ENCODE results near the gene NAA15. TPM values are rescaled to one million over a fixed set of nuclear protein-coding genes. Genes with fewer than 3 reads are reported as not detected.

Gene NAA15
- polyA plus RNA-seq, 1 of the 3 experiments (the other 2 are of a cell fraction) = 7.1 TPM

DNA sequence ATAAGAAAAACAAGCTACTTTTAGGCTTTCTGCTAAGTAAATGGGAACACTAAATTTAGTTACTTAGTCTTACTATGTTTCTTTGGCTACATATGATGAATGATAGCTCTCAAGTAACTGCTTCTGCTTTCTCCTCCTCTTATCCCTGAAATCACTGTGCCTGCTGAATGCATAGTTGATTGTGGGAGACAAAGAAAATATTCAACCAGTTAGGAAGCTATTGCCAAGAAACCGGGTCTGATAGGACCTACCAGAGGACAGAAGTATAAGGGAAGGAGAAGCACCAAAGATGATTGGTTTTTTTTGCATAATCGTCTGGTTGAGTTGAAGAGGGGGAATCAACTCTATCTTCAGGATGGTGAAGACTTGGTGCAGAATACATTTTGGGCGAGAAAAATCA is 29.0 kb downstream of the NAA15 start:
- TF ChIP-seq SMC3 (IDR thresholded peaks at IDR 0.05; ENCODE audit: low read depth, low read length) (no peak), FOXJ3 (CRISPR knock-in tag; IDR thresholded peaks at IDR 0.05) (no peak), MEF2A (IDR thresholded peaks at IDR 0.05; ENCODE audit: borderline replicate concordance, low read depth) (no peak), YY1 (IDR thresholded peaks at IDR 0.05; ENCODE audit: low read depth) (no peak), RAD21 (IDR thresholded peaks at IDR 0.05; ENCODE audit: low read length) (no peak), FOXM1 (IDR thresholded peaks at IDR 0.05; ENCODE audit: low read depth) (no peak), JUND (IDR thresholded peaks at IDR 0.05) (no peak), GABPA (IDR thresholded peaks at IDR 0.05; ENCODE audit: low read depth) (no peak), NFIC (IDR thresholded peaks at IDR 0.05; ENCODE audit: borderline replicate concordance) (no peak), TEAD4 (IDR thresholded peaks at IDR 0.05; ENCODE audit: borderline replicate concordance, insufficient read depth) (no peak), SIN3A (IDR thresholded peaks at IDR 0.05; ENCODE audit: borderline replicate concordance, low read depth, low read length) (no peak), ELF1 (IDR thresholded peaks at IDR 0.05) (no peak), TCF12 (IDR thresholded peaks at IDR 0.05) (no peak), MXI1 (IDR thresholded peaks at IDR 0.05; ENCODE audit: low read depth, low read length) (no peak), FOSL2 (IDR thresholded peaks at IDR 0.05; ENCODE audit: borderline replicate concordance, low read depth) (no peak)
- TF ChIP-seq, protein P1, sequence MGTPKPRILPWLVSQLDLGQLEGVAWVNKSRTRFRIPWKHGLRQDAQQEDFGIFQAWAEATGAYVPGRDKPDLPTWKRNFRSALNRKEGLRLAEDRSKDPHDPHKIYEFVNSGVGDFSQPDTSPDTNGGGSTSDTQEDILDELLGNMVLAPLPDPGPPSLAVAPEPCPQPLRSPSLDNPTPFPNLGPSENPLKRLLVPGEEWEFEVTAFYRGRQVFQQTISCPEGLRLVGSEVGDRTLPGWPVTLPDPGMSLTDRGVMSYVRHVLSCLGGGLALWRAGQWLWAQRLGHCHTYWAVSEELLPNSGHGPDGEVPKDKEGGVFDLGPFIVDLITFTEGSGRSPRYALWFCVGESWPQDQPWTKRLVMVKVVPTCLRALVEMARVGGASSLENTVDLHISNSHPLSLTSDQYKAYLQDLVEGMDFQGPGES (IDR thresholded peaks at IDR 0.05; ENCODE audit: low read depth, low read length) = no peak
- TF ChIP-seq, protein P2, sequence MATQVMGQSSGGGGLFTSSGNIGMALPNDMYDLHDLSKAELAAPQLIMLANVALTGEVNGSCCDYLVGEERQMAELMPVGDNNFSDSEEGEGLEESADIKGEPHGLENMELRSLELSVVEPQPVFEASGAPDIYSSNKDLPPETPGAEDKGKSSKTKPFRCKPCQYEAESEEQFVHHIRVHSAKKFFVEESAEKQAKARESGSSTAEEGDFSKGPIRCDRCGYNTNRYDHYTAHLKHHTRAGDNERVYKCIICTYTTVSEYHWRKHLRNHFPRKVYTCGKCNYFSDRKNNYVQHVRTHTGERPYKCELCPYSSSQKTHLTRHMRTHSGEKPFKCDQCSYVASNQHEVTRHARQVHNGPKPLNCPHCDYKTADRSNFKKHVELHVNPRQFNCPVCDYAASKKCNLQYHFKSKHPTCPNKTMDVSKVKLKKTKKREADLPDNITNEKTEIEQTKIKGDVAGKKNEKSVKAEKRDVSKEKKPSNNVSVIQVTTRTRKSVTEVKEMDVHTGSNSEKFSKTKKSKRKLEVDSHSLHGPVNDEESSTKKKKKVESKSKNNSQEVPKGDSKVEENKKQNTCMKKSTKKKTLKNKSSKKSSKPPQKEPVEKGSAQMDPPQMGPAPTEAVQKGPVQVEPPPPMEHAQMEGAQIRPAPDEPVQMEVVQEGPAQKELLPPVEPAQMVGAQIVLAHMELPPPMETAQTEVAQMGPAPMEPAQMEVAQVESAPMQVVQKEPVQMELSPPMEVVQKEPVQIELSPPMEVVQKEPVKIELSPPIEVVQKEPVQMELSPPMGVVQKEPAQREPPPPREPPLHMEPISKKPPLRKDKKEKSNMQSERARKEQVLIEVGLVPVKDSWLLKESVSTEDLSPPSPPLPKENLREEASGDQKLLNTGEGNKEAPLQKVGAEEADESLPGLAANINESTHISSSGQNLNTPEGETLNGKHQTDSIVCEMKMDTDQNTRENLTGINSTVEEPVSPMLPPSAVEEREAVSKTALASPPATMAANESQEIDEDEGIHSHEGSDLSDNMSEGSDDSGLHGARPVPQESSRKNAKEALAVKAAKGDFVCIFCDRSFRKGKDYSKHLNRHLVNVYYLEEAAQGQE (IDR thresholded peaks at IDR 0.05; ENCODE audit: low read depth, low read length) = no peak
- TF ChIP-seq, protein P3, sequence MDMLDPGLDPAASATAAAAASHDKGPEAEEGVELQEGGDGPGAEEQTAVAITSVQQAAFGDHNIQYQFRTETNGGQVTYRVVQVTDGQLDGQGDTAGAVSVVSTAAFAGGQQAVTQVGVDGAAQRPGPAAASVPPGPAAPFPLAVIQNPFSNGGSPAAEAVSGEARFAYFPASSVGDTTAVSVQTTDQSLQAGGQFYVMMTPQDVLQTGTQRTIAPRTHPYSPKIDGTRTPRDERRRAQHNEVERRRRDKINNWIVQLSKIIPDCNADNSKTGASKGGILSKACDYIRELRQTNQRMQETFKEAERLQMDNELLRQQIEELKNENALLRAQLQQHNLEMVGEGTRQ (IDR thresholded peaks at IDR 0.05; ENCODE audit: borderline replicate concordance, low read depth, low read length) = no peak
- TF ChIP-seq, protein P4, sequence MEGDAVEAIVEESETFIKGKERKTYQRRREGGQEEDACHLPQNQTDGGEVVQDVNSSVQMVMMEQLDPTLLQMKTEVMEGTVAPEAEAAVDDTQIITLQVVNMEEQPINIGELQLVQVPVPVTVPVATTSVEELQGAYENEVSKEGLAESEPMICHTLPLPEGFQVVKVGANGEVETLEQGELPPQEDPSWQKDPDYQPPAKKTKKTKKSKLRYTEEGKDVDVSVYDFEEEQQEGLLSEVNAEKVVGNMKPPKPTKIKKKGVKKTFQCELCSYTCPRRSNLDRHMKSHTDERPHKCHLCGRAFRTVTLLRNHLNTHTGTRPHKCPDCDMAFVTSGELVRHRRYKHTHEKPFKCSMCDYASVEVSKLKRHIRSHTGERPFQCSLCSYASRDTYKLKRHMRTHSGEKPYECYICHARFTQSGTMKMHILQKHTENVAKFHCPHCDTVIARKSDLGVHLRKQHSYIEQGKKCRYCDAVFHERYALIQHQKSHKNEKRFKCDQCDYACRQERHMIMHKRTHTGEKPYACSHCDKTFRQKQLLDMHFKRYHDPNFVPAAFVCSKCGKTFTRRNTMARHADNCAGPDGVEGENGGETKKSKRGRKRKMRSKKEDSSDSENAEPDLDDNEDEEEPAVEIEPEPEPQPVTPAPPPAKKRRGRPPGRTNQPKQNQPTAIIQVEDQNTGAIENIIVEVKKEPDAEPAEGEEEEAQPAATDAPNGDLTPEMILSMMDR (IDR thresholded peaks at IDR 0.05) = no peak
- TF ChIP-seq, protein P5, sequence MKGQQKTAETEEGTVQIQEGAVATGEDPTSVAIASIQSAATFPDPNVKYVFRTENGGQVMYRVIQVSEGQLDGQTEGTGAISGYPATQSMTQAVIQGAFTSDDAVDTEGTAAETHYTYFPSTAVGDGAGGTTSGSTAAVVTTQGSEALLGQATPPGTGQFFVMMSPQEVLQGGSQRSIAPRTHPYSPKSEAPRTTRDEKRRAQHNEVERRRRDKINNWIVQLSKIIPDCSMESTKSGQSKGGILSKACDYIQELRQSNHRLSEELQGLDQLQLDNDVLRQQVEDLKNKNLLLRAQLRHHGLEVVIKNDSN (IDR thresholded peaks at IDR 0.05; ENCODE audit: borderline replicate concordance, low read depth) = no peak

More for the DNA sequence above, 29.0 kb downstream of the NAA15 start:
- Histone ChIP-seq H3K9me3 (no peaks in the 10 kb centered on the region), H3K79me2 (ENCODE audit: insufficient read depth) (peaks cover 100% of the 10 kb centered on the region), H3K4me3 (ENCODE audit: low read depth in 2 of 2, low read length in 1 of 2) (no peak overlapping the region), H2AFZ (ENCODE audit: low read depth) (no peak overlapping the region), H3F3A (replicated peaks; ENCODE audit: insufficient read depth) (no peaks in the 10 kb centered on the region), H4K20me1 (ENCODE audit: insufficient read depth) (peaks cover 45% of the 10 kb centered on the region), H3K9me2 (no peaks in the 10 kb centered on the region), H3K9ac (no peak overlapping the region), H3K27me3 (ENCODE audit: insufficient read depth) (no peaks in the 10 kb centered on the region), H3K4me2 (no peak overlapping the region), H3K36me3 (replicated peaks in 1 of 2; ENCODE audit: control insufficient read depth in 1 of 2, insufficient read depth in 2 of 2, low read length in 1 of 2) (peaks cover 7 to 45% of the 10 kb centered on the region in 2 experiments), H3K27ac (ENCODE audit: low read depth in 2 of 2, low read length in 1 of 2) (no peak overlapping the region), H3K4me1 (ENCODE audit: control insufficient read depth in 1 of 2, insufficient read depth in 2 of 2, low read depth in 1 of 2, low read length in 1 of 2) (0 out of 4 replicates have a peak, but pooled peaks cover 0 to 4% of the 10 kb centered on the region in 2 experiments)
- ChIA-PET POLR2A (no interaction called here), CTCF (interaction anchor here (0.6 to 1.5 kb wide), 2 partner anchors 35 to 239 kb away, joined by 3 to 7 read pairs; no protein-coding TSS in a partner anchor)
- no peak for DNase-seq
- 95% methylated on average over 3 of the region's 3 CpGs for whole genome bisulfite sequencing (ENCODE audit: low lambda C conversion rate)

Measured in SK-N-SH (cell line).